ENCODE results near the gene FFAR4.
A peak's percentile ranks its signal among the peaks of the same experiment; 100 is the strongest.

Gene FFAR4

DNA sequence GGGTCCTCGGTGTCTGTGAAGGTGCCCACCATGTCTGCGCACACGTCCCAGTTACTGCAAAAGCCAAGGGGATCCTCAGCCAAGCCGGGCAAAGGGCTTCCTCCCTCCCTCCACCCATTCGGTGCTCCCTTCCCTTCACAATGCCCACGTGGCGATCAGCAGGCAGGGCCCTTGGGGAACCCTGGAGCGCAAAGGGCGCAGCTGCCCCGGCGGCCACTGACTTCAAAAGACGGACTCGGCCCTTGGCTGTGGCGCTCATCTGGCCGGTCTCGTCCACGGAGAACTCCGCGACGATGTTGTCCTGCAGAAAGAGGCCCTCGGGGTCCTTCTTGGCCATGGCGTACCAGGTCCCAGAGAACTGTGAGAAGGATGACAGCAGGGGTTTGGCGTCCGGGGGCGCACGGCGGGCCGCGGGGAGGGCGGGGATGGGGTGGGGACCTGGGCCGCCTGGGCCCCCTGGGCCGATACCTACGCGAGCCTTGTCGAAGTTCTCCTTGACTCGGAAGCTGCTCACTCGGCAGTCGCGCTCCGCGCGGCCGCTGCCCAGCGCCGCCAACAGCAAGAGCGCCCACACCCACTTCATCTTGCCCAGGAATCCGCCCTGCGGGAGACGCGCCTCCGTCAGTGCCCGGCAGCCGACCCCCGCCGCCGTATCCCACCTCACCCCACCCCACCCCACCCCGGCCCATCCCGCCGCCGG, 34.1 kb downstream of the FFAR4 start:
- H3K27me3 ChIP-seq (ENCODE audit: control insufficient read depth, insufficient read depth, low read length): peaks cover 64% of the 10 kb centered on the region
- peaks cover 9% of the 10 kb centered on the region for H3K4me1 ChIP-seq (ENCODE audit: control insufficient read depth, insufficient read depth, low read length)
- H3K9ac ChIP-seq (ENCODE audit: low read length): no peak overlapping the region
- H3K36me3 ChIP-seq (ENCODE audit: control insufficient read depth, insufficient read depth, low read length): no peaks in the 10 kb centered on the region
- H3K27ac ChIP-seq (ENCODE audit: low read depth, low read length): no peak overlapping the region
- no peaks in the 10 kb centered on the region for H3K9me3 ChIP-seq (ENCODE audit: control insufficient read depth, insufficient read depth, low read depth, low read length)
- H3K4me3 ChIP-seq (ENCODE audit: low read depth, low read length): peak overlapping the region; percentile 67

- H3K27me3 ChIP-seq (ENCODE audit: control insufficient read depth, insufficient read depth, low read length): peaks cover 64% of the 10 kb centered on the region
- no peak within 1 kb of the TSS for H3K27ac ChIP-seq (ENCODE audit: low read depth, low read length)
Observed at GRCh38 chr10:93601146-93601773, 34.8 kb downstream of the FFAR4 start, which contains the start of gene RBP4. Gene RBP4 (minus strand): TSS chr10:93601235. CDS start chr10:93601028, 207 bp downstream.

DNA sequence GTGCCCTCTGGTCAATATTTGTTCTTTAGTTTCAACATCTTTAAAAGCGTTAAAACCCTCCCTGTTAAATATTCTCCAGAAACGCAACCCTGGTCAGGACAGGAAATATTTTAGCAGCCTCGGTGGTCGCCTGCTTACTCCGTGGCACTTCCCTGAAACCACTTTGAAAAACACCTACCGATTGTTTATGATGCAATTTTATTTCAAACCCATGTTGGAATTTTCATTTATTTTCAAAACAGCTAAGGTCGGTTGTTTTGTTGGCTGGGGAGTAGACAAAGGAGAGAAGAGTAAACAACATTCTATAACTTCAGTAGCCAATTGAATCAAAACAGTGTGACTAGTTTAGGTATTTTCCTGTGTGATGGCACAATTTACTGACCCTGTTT, 35.3 kb downstream of the FFAR4 start:
- Histone ChIP-seq H3K9me3 (ENCODE audit: control insufficient read depth, insufficient read depth, low read depth, low read length) (no peaks in the 10 kb centered on the region), H3K4me1 (ENCODE audit: control insufficient read depth, insufficient read depth, low read length) (peaks cover 9% of the 10 kb centered on the region), H3K27me3 (ENCODE audit: control insufficient read depth, insufficient read depth, low read length) (peaks cover 64% of the 10 kb centered on the region), H3K4me3 (ENCODE audit: low read depth, low read length) (peak overlapping the region; percentile 67), H3K36me3 (ENCODE audit: control insufficient read depth, insufficient read depth, low read length) (no peaks in the 10 kb centered on the region), H3K27ac (ENCODE audit: low read depth, low read length) (no peak overlapping the region), H3K9ac (ENCODE audit: low read length) (no peak overlapping the region)

More at GRCh38 chr10:93601146-93601773, 34.8 kb downstream of the FFAR4 start, which contains the start of gene RBP4:
- H3K9ac ChIP-seq (ENCODE audit: low read length): no peak within 1 kb of the TSS
- peak within 1 kb of the TSS; percentile 67 for H3K4me3 ChIP-seq (ENCODE audit: low read depth, low read length)
- H3K36me3 ChIP-seq (ENCODE audit: control insufficient read depth, insufficient read depth, low read length): no peaks in the 10 kb centered on the region
- peaks cover 9% of the 10 kb centered on the region for H3K4me1 ChIP-seq (ENCODE audit: control insufficient read depth, insufficient read depth, low read length)
- H3K9me3 ChIP-seq (ENCODE audit: control insufficient read depth, insufficient read depth, low read depth, low read length): no peaks in the 10 kb centered on the region

GRCh38 chr10:93603023-93603422, 36.6 kb downstream of the FFAR4 start:
- peaks cover 9% of the 10 kb centered on the region for H3K4me1 ChIP-seq (ENCODE audit: control insufficient read depth, insufficient read depth, low read length)
- H3K4me3 ChIP-seq (ENCODE audit: low read depth, low read length): no peak overlapping the region
- no peaks in the 10 kb centered on the region for H3K36me3 ChIP-seq (ENCODE audit: control insufficient read depth, insufficient read depth, low read length)
- H3K9me3 ChIP-seq (ENCODE audit: control insufficient read depth, insufficient read depth, low read depth, low read length): no peaks in the 10 kb centered on the region
- no peak overlapping the region for H3K9ac ChIP-seq (ENCODE audit: low read length)
- H3K27ac ChIP-seq (ENCODE audit: low read depth, low read length): no peak overlapping the region
- peaks cover 60% of the 10 kb centered on the region for H3K27me3 ChIP-seq (ENCODE audit: control insufficient read depth, insufficient read depth, low read length)

DNA sequence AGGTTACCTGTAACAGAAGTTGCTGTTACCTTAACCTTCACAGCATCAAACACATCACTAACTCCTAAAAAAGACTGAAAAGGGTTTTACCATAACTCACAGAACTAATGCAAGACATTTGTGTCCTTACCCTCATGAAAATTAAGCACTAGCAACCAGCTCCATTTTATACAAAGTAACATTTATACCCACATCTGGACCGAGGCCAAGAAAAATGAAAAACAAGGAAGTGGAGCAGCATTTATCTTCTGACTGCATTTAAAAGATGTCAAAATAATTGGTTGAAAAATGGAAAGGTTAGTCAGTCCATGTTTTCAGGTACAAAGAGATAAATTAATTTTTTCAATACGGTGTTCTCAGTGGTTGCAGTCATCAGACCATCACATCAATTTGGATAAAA, 37.7 kb downstream of the FFAR4 start:
- no peaks in the 10 kb centered on the region for H3K9me3 ChIP-seq (ENCODE audit: control insufficient read depth, insufficient read depth, low read depth, low read length)

GRCh38 chr10:93608421-93608820, 42.0 kb downstream of the FFAR4 start:
- Histone ChIP-seq H3K4me3 (ENCODE audit: low read depth, low read length) (no peak overlapping the region), H3K9ac (ENCODE audit: low read length) (no peak overlapping the region), H3K9me3 (ENCODE audit: control insufficient read depth, insufficient read depth, low read depth, low read length) (no peaks in the 10 kb centered on the region), H3K27me3 (ENCODE audit: control insufficient read depth, insufficient read depth, low read length) (peaks cover 15% of the 10 kb centered on the region), H3K36me3 (ENCODE audit: control insufficient read depth, insufficient read depth, low read length) (no peaks in the 10 kb centered on the region), H3K4me1 (ENCODE audit: control insufficient read depth, insufficient read depth, low read length) (no peaks in the 10 kb centered on the region), H3K27ac (ENCODE audit: low read depth, low read length) (no peak overlapping the region)

More for the DNA sequence above, 37.7 kb downstream of the FFAR4 start:
- Histone ChIP-seq H3K27me3 (ENCODE audit: control insufficient read depth, insufficient read depth, low read length) (peaks cover 55% of the 10 kb centered on the region), H3K36me3 (ENCODE audit: control insufficient read depth, insufficient read depth, low read length) (no peaks in the 10 kb centered on the region), H3K9ac (ENCODE audit: low read length) (no peak overlapping the region), H3K4me1 (ENCODE audit: control insufficient read depth, insufficient read depth, low read length) (peaks cover 9% of the 10 kb centered on the region), H3K4me3 (ENCODE audit: low read depth, low read length) (no peak overlapping the region), H3K27ac (ENCODE audit: low read depth, low read length) (no peak overlapping the region)

DNA sequence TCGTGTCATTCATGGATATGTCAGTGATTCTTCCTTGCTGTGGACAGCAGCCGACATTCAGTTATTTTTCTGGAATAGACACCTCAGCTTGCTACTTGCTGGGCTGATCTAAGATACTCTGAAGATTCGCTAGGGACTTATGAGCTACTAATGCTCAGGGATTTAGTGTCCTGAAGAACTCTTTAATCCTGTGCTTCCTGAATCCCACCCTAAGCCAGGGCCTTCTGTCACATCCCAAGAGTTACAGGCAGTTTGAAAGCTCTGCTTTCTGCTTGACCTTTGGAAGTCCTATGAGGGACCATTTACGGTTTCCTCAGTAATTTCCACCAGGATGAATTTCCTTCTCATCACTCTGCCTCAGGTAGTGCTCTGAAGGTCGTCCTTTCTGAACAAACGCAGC, 45.8 kb downstream of the FFAR4 start, which contains the start of gene PDE6C:
Gene PDE6C, plus strand, starts transcription at position 227 of the 400 bp plus-strand sequence. CDS start 189 bp downstream, outside the sequence.
- Histone ChIP-seq H3K4me3 (ENCODE audit: low read depth, low read length) (no peak within 1 kb of the TSS), H3K27ac (ENCODE audit: low read depth, low read length) (no peak within 1 kb of the TSS), H3K4me1 (ENCODE audit: control insufficient read depth, insufficient read depth, low read length) (no peaks in the 10 kb centered on the region), H3K36me3 (ENCODE audit: control insufficient read depth, insufficient read depth, low read length) (no peaks in the 10 kb centered on the region), H3K27me3 (ENCODE audit: control insufficient read depth, insufficient read depth, low read length) (0 out of 2 replicates have a peak, but pooled peaks cover 3% of the 10 kb centered on the region), H3K9me3 (ENCODE audit: control insufficient read depth, insufficient read depth, low read depth, low read length) (no peaks in the 10 kb centered on the region), H3K9ac (ENCODE audit: low read length) (no peak within 1 kb of the TSS)

GRCh38 chr10:93613126-93613525, 46.7 kb downstream of the FFAR4 start:
- Histone ChIP-seq H3K9me3 (ENCODE audit: control insufficient read depth, insufficient read depth, low read depth, low read length) (no peaks in the 10 kb centered on the region), H3K36me3 (ENCODE audit: control insufficient read depth, insufficient read depth, low read length) (no peaks in the 10 kb centered on the region), H3K27me3 (ENCODE audit: control insufficient read depth, insufficient read depth, low read length) (0 out of 2 replicates have a peak, but pooled peaks cover 3% of the 10 kb centered on the region), H3K9ac (ENCODE audit: low read length) (no peak overlapping the region), H3K4me1 (ENCODE audit: control insufficient read depth, insufficient read depth, low read length) (no peaks in the 10 kb centered on the region), H3K27ac (ENCODE audit: low read depth, low read length) (no peak overlapping the region), H3K4me3 (ENCODE audit: low read depth, low read length) (no peak overlapping the region)

DNA sequence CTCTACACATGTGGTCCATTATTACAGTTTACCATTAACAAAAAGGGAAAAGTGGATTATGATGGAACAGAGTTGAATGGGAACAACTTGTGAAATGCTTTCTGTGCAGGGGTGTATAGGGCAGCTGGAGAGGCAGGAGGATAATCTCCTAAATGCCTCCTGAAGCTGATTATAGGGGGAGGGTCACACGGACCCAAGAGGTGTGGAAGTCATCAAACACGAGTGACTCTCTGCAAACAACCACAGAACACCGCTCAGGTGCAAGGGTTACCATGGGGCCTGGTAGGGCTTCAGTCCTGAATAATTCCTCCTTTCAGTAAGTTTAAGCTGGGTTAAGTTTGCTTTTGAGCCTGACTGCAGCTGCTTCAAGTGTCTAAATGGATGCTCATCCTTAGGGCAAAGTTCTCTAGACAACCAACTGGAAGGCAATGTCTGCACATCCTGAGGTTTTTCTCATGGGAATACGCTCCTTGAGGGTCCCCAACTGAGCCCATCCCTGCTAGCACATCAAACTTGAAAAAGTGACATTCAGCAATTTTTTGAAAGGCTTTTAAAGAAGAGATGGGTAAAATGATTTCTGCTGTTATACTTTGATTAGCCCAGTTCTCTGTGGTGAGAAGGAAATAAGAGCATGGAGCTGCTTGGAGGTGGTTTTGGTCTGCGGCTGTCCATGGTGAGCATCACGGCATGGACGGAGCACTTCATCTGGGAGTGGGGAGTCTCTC, 47.8 kb downstream of the FFAR4 start:
- Histone ChIP-seq H3K4me3 (ENCODE audit: low read depth, low read length) (no peak overlapping the region), H3K36me3 (ENCODE audit: control insufficient read depth, insufficient read depth, low read length) (no peaks in the 10 kb centered on the region), H3K27ac (ENCODE audit: low read depth, low read length) (no peak overlapping the region), H3K4me1 (ENCODE audit: control insufficient read depth, insufficient read depth, low read length) (no peaks in the 10 kb centered on the region), H3K9ac (ENCODE audit: low read length) (no peak overlapping the region), H3K9me3 (ENCODE audit: control insufficient read depth, insufficient read depth, low read depth, low read length) (no peaks in the 10 kb centered on the region), H3K27me3 (ENCODE audit: control insufficient read depth, insufficient read depth, low read length) (0 out of 2 replicates have a peak, but pooled peaks cover 3% of the 10 kb centered on the region)

GRCh38 chr10:93615576-93616235, 49.2 kb downstream of the FFAR4 start:
- no peak overlapping the region for H3K27ac ChIP-seq (ENCODE audit: low read depth, low read length)

More at GRCh38 chr10:93615576-93616235, 49.2 kb downstream of the FFAR4 start:
- peaks cover 3% of the 10 kb centered on the region; the same call in 1 of the 2 replicates for H3K27me3 ChIP-seq (ENCODE audit: control insufficient read depth, insufficient read depth, low read length)
- no peak overlapping the region for H3K4me3 ChIP-seq (ENCODE audit: low read depth, low read length)
- no peaks in the 10 kb centered on the region for H3K4me1 ChIP-seq (ENCODE audit: control insufficient read depth, insufficient read depth, low read length)
- no peak overlapping the region for H3K9ac ChIP-seq (ENCODE audit: low read length)
- no peaks in the 10 kb centered on the region for H3K9me3 ChIP-seq (ENCODE audit: control insufficient read depth, insufficient read depth, low read depth, low read length)
- no peaks in the 10 kb centered on the region for H3K36me3 ChIP-seq (ENCODE audit: control insufficient read depth, insufficient read depth, low read length)

Measured in HUES6 (cell line).